SU-DHL-6 (cell line): Measurements from ENCODE around the gene TPMT.

Experiments used
- EZH2phosphoT487 ChIP-seq: fragments of 200-600 bp; sonication (generic), shearing (Covaris generic); conservative IDR thresholded peaks from 2 replicates; pipeline ENCODE4 v1.6.1; 2018; ENCODE audit warnings: mild to moderate bottlenecking, antibody characterized with exemption, low read length, moderate library complexity, mixed read lengths
- TF ChIP-seq, protein P1 (sequence below): fragments of 200-600 bp; sonication (generic); IDR thresholded peaks from one replicate; pipeline ENCODE4 v1.5.1; 2017; ENCODE audit warnings: antibody characterized with exemption, mild to moderate bottlenecking, low read length, moderate library complexity; ENCODE audit not compliant: insufficient read depth, poor library complexity, severe bottlenecking

DNA sequence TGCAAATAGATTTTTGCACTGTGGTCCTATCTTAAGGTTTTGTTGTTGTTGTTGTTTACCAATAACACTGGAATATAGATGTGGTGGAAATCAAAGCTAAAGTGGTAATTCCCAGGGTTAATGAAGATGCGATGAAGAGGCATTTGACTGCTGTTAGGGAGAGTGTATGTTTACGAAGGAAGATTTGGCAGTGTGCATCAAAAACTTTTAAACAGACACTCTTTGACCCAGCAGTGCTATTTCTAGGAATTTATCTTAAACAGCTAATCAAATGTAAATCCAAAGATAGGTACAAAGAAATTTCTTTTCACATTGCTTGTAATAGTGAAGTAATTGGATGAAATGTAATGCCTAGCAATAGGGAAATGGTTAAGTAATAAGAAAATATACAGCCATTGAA, 34.3 kb upstream of the TPMT start:
- TF ChIP-seq EZH2phosphoT487: no peak
- TF ChIP-seq, protein P1, sequence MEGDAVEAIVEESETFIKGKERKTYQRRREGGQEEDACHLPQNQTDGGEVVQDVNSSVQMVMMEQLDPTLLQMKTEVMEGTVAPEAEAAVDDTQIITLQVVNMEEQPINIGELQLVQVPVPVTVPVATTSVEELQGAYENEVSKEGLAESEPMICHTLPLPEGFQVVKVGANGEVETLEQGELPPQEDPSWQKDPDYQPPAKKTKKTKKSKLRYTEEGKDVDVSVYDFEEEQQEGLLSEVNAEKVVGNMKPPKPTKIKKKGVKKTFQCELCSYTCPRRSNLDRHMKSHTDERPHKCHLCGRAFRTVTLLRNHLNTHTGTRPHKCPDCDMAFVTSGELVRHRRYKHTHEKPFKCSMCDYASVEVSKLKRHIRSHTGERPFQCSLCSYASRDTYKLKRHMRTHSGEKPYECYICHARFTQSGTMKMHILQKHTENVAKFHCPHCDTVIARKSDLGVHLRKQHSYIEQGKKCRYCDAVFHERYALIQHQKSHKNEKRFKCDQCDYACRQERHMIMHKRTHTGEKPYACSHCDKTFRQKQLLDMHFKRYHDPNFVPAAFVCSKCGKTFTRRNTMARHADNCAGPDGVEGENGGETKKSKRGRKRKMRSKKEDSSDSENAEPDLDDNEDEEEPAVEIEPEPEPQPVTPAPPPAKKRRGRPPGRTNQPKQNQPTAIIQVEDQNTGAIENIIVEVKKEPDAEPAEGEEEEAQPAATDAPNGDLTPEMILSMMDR: no peak
